ENCODE results near the gene IL17RC.

IL17RC gene

GRCh38 chr3:9947025-9947995 lies 30.4 kb downstream of the IL17RC start:
- no peak for DNase-seq

GRCh38 chr3:9948586-9948985 lies 31.7 kb downstream of the IL17RC start:
- DNase-seq: no peak

GRCh38 chr3:9949115-9949514 lies 32.2 kb downstream of the IL17RC start:
- DNase-seq: no peak

GRCh38 chr3:9949626-9950025 lies 32.7 kb downstream of the IL17RC start:
- DNase-seq: no peak

GRCh38 chr3:9951126-9951525 lies 34.2 kb downstream of the IL17RC start:
- DNase-seq: no peak

GRCh38 chr3:9951598-9951961 lies 34.7 kb downstream of the IL17RC start:
- no peak for DNase-seq

GRCh38 chr3:9951962-9952805 lies 35.3 kb downstream of the IL17RC start, which contains the start of gene PRRT3:
TSS of gene PRRT3 (minus strand) at chr3:9952408. CDS start at chr3:9950115, 2,293 bp downstream.
- no peak for DNase-seq

GRCh38 chr3:9955067-9955502 lies 38.2 kb downstream of the IL17RC start:
- DNase-seq: no peak

GRCh38 chr3:9955611-9956352 lies 38.9 kb downstream of the IL17RC start:
- no peak for DNase-seq

- no peak for DNase-seq
Measured at GRCh38 chr3:9957214-9957613, 40.3 kb downstream of the IL17RC start.

- no peak for DNase-seq
Measured at GRCh38 chr3:9965200-9965875, 48.4 kb downstream of the IL17RC start.

- no peak for DNase-seq
Measured at GRCh38 chr3:9966841-9967240, 49.9 kb downstream of the IL17RC start.

- DNase-seq: no peak
Measured at GRCh38 chr3:9969632-9970019, 52.7 kb downstream of the IL17RC start.

- DNase-seq: no peak
Measured at GRCh38 chr3:9970020-9970652, 53.2 kb downstream of the IL17RC start.

GRCh38 chr3:9976721-9977709 lies 60.1 kb downstream of the IL17RC start:
- DNase-seq: no peak

GRCh38 chr3:9978710-9979305 lies 61.9 kb downstream of the IL17RC start:
- no peak for DNase-seq

GRCh38 chr3:9980251-9980650 lies 63.4 kb downstream of the IL17RC start:
- DNase-seq: no peak
